Jurkat, Clone E6-1 (cell line): Measurements from ENCODE around the gene FAM161A.
"Not testable (repeated sequence)": the region's sequence is repeated elsewhere in the genome, so short reads cannot be mapped to it uniquely, and the experiment has no call there.

Experiments used
- DNase-seq: peaks from one replicate; pipeline ENCODE4 v3.0.0-alpha.2; 2011; ENCODE audit warnings: low read depth, low spot score
- H3K4me3 ChIP-seq: 2 replicates; pipeline ENCODE4 v1.5.1; 2011; ENCODE audit warnings: mild to moderate bottlenecking, low read length, control low read depth, moderate library complexity

The FAM161A gene

GRCh38 chr2:61853086-61853846 is 594 bp downstream of the FAM161A start:
- DNase-seq, result no peak
- H3K4me3 ChIP-seq, result peak overlapping the region; percentile 95

DNA sequence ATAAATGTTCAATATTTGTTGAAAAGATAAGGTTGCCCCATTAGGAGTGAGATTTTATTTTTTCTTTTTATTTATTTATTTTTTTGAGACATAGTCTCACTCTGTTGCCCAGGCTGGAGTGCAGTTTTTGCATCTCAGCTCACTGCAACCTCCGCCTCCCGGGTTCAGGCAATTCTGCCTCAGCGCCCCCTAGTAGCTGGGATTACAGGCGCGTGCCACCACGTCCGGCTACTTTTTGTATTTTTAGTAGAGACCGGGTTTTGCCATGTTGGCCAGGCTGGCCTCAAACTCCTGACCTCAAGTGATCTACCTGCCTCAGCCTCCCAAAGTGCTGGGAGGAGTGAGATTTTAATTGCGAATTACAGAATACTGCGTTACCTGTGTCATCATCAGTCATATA is 2.6 kb downstream of the FAM161A start:
- not testable (repeated sequence) for DNase-seq, H3K4me3 ChIP-seq

DNA sequence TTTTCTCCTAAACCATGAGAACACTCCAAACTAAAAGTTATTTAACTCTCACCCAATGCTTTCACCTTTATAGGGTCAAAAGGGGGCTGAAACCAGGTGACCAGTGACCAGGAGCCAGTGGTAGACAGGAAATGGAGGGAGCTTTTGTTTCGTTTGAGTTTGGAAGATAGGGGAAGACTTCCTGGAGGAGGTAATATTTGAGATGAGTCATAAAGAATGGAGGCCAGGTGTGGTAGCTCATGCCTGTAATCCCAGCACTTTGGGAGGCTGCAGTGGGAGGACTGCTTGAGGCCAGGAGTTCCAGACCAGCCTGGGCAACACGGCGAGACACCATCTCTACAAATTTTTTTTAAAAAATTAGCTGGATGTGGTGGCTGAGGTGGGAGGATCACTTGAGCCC is 8.5 kb downstream of the FAM161A start:
- H3K4me3 ChIP-seq, result no peak overlapping the region
- DNase-seq, result no peak

DNA sequence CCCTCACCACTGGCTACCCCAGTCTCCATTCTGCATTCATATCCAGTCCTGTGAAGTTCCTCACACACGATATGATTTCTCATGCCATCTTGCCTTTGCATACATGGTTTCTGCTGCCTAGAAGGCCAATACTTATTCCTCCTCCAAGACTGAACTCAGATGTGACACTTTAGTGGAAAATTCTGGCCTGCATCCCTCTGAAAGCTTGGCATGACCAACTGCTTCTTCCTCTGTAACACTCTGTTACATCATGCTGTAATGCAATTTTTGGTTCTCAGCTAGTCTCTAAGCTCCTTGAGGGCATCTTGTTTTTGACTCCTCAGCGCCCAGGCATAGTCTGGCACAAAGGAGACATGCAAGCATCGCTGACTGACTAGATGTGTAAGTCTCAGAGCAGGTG is 12.6 kb downstream of the FAM161A start:
- no peak for DNase-seq
- no peak overlapping the region for H3K4me3 ChIP-seq

- no peak for DNase-seq
- H3K4me3 ChIP-seq, result no peak overlapping the region
Measured at GRCh38 chr2:61834893-61835292, 19.0 kb downstream of the FAM161A start.

GRCh38 chr2:61833971-61834370 is 19.9 kb downstream of the FAM161A start:
- no peak for DNase-seq
- H3K4me3 ChIP-seq, result no peak overlapping the region

GRCh38 chr2:61832183-61832841 is 21.5 kb downstream of the FAM161A start:
- H3K4me3 ChIP-seq, result no peak overlapping the region
- DNase-seq, result no peak

- H3K4me3 ChIP-seq, result no peak overlapping the region
- no peak for DNase-seq
Measured at GRCh38 chr2:61822255-61822654, 31.6 kb downstream of the FAM161A start.

- DNase-seq, result no peak
- H3K4me3 ChIP-seq, result no peak overlapping the region
Measured at GRCh38 chr2:61816480-61817355, 37.1 kb downstream of the FAM161A start.

DNA sequence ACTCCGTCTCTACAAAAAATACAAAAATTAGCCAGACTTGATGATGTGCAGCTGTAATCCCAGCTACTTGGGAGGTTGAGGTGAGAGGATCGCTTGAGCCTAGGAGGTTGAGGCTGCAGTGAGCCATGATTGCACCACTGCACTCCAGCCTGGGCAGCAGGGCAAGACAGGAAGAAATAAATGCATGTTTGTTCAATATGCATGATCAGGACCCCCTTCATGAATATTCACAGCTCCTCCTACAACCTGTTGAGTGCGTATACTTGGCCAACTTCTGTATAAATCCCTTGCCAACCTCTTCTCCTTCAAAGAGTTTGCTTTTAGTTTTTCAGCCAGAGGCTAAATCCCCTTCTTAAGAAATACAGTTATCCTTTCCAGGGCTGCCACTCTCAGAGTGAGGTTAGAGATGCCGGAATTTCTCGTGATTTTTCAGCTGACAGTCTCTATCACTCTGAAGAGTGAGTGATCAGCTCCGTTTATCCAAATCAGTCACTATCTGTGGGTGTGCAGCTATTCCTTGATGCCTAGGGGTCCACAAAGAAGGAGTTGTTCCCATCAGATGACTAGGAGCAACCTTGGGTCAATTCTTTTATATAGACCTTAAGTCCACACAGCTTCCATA is 39.2 kb downstream of the FAM161A start:
- DNase-seq, result no peak
- H3K4me3 ChIP-seq, result no peak overlapping the region

- DNase-seq, H3K4me3 ChIP-seq: not testable (repeated sequence)
Measured at GRCh38 chr2:61813314-61813713, 40.5 kb downstream of the FAM161A start.

DNA sequence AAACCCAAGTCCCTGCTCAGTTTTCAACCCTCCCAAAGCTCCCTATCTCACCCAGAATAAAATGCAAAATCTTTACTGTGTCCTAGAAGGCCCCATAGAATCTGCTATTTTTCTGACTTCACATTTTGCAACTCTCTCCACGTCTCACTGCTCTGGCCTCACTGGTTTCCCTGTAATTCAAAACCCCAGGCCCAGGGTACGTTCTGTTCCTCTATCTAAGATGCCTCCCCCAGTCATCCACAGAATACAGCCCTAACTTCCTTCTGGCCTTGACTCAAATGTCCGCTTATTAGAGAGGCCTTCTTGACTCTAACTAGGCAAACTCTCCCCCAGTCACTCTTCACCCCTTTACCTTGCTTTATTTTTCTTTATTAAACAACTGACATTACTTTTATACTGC is 42.0 kb downstream of the FAM161A start:
- H3K4me3 ChIP-seq, result no peak overlapping the region
- DNase-seq, result no peak

GRCh38 chr2:61810203-61810602 is 43.7 kb downstream of the FAM161A start:
- H3K4me3 ChIP-seq, result not testable (repeated sequence)

GRCh38 chr2:61808693-61809092 is 45.2 kb downstream of the FAM161A start:
- not testable (repeated sequence) for DNase-seq, H3K4me3 ChIP-seq

More at GRCh38 chr2:61810203-61810602, 43.7 kb downstream of the FAM161A start:
- DNase-seq, result not testable (repeated sequence)

DNA sequence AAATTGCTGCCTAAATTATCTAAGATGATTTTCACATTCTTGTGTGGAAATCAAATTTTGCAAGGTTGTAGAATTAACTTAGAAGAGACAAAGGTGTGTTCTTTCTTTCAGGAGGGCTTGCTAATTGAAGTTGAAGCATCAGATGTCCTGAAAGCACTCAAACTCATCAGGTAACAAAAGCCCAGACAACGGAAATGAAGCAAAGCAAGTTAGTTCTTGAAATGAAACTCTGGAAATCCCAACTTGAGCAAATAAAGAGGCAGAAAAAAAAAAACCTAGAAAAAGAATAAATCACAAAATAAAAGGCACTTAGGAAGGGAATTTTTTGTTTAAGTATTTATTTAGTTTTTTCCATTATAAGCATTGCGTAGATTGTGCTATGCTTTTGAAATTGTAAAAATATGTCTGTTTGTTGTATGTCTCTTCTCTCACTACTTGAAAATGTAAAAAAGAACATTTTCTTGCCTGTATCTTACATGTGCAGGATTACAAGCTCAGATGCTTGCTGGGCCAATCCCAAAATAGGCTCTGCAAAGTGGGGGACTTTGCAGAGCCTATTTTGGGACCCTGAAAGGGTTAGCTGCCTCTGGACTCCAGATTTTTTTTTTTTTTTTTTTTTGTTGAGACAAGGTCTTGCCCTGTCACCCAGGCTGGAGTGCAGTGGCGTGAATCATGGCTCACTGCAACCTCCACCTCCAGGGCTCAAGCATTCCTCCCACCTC is 46.7 kb downstream of the FAM161A start:
- DNase-seq, result no peak
- H3K4me3 ChIP-seq, result no peak overlapping the region

DNA sequence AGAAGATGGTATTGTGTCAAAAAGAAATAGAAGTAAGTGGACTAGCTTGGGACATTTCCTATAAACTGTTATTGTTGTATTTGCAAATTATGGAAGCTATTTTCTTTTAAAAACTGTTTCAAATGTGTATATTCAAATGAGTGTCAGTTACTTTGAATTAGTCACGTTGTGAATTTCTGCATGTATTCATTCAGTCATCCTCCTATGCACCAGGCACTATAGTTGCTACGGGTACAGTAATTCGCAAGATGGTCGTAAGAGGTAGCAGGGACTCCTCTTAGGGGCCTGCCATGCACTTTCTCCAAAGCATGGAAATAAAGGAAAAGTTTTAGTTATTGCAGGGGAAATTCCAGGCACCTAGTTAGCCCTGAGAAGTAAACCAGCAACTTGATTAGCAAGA is 51.3 kb downstream of the FAM161A start:
- DNase-seq, result no peak

GRCh38 chr2:61799099-61799498 is 54.8 kb downstream of the FAM161A start:
- H3K4me3 ChIP-seq, result no peak overlapping the region
- no peak for DNase-seq

More for the DNA sequence above, 51.3 kb downstream of the FAM161A start:
- no peak overlapping the region for H3K4me3 ChIP-seq

GRCh38 chr2:61797446-61797845 is 56.4 kb downstream of the FAM161A start:
- not testable (repeated sequence) for DNase-seq, H3K4me3 ChIP-seq

GRCh38 chr2:61795408-61795807 is 58.5 kb downstream of the FAM161A start:
- no peak for DNase-seq
- H3K4me3 ChIP-seq, result no peak overlapping the region
